ENCODE results near the gene SCAMP4.
A peak's percentile ranks its signal among the peaks of the same experiment; 100 is the strongest.

SCAMP4 gene

DNA sequence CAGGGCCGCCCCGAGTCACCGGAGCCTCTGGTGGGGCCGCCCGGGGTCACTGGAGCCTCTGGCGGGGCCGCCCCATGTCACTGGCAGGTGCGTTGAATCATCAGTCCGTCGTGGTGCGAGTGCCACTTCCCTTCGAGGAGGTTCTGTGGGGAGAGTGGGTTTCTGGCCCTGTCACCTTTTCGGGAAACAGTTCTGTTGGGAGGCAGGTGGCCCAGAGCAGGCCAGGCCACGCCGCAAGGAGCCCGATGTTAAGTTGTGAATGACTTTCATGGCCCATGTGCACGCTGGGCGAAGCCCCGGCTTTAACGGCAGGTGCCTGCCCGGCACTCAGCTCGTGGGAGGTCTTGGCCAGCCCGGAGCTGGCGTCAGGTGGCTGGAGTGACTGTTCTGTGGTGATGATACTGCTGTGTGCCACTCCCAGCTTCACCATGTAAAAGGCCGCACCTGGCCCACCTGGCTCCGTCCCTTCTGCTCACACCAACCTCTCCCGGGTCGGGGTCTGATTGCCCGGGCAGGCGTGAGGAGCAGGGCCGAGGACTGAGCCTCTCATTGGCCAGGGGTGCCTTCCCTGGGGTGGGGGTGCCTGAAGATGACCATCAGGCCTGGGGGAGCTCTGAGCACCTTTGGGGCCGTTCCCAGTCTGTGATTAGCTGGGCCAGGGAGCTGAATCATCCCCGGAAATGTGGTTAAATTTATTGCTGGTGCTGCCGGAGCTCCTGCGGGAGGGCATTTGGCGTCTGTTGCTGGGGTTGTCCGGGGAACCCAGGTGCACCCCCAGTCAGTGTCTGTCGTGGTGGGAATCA is 65.0 kb downstream of the SCAMP4 start:
- no peak for TF ChIP-seq CTCF (IDR thresholded peaks at IDR 0.05; ENCODE audit: control insufficient read depth, insufficient read depth, low read depth, low read length, missing control alignments)
- peak; percentile 2 for DNase-seq (ENCODE audit: low read depth)
- no peak overlapping the region for H3K4me3 ChIP-seq (ENCODE audit: control insufficient read depth, low read depth, low read length)

GRCh38 chr19:1970806-1971502 is 65.8 kb downstream of the SCAMP4 start:
- no peak for TF ChIP-seq CTCF (IDR thresholded peaks at IDR 0.05; ENCODE audit: control insufficient read depth, insufficient read depth, low read depth, low read length, missing control alignments)
- no peak overlapping the region for H3K4me3 ChIP-seq (ENCODE audit: control insufficient read depth, low read depth, low read length)
- no peak for DNase-seq (ENCODE audit: low read depth)

GRCh38 chr19:1974381-1975161 is 69.4 kb downstream of the SCAMP4 start:
- no peak for DNase-seq (ENCODE audit: low read depth)
- no peak for TF ChIP-seq CTCF (IDR thresholded peaks at IDR 0.05; ENCODE audit: control insufficient read depth, insufficient read depth, low read depth, low read length, missing control alignments)
- H3K4me3 ChIP-seq (ENCODE audit: control insufficient read depth, low read depth, low read length): no peak overlapping the region

GRCh38 chr19:1975162-1975480 is 69.9 kb downstream of the SCAMP4 start:
- no peak for TF ChIP-seq CTCF (IDR thresholded peaks at IDR 0.05; ENCODE audit: control insufficient read depth, insufficient read depth, low read depth, low read length, missing control alignments)
- DNase-seq (ENCODE audit: low read depth): no peak
- H3K4me3 ChIP-seq (ENCODE audit: control insufficient read depth, low read depth, low read length): no peak overlapping the region
